Transverse colon (tissue), 4 donors: Measurements from ENCODE around the gene CREB3L4. TPM values are rescaled to one million over a fixed set of nuclear protein-coding genes. Genes with fewer than 3 reads are reported as not detected.
A peak's percentile ranks its signal among the peaks of the same experiment; 100 is the strongest.

Experiments
- DNase-seq: peaks from one replicate; pipeline ENCODE4 v3.0.0-alpha.2; 2019
- H3K27ac ChIP-seq, 4 donors: fragments of 200-600 bp; sonication (generic); 2 replicates each; pipeline ENCODE4 v1.5.1; 2016 to 2018; ENCODE audit warnings: inconsistent platforms in 4 of 4
- H3K27me3 ChIP-seq: fragments of 200-600 bp; sonication (generic); 2 replicates; pipeline ENCODE4 v1.5.1; 2017; ENCODE audit warnings: inconsistent platforms
- H3K36me3 ChIP-seq, 4 donors: fragments of 200-600 bp; sonication (generic); 2 replicates each; pipeline ENCODE4 v1.5.1; 2017 to 2019; ENCODE audit warnings: inconsistent platforms in 4 of 4
- H3K4me1 ChIP-seq, 4 donors: fragments of 200-600 bp; sonication (generic); 2 replicates each; pipeline ENCODE4 v1.5.1; 2017 to 2020; ENCODE audit warnings: inconsistent platforms in 4 of 4
- H3K4me3 ChIP-seq, 4 donors: fragments of 200-600 bp; sonication (generic); 1 replicate in 1 of 4; 2 replicates in 3 of 4; pipeline versions ENCODE4 v1.5.1 to v1.6.1; 2017 to 2019; ENCODE audit warnings: inconsistent platforms in 4 of 4
- H3K9me3 ChIP-seq, 2 donors: fragments of 200-600 bp; sonication (generic); 2 replicates each; pipeline ENCODE4 v1.5.1; 2017 to 2019; ENCODE audit warnings: inconsistent platforms in 2 of 2
- EP300 ChIP-seq: sonication (generic); formaldehyde crosslinking; IDR thresholded peaks from one replicate; pipeline ENCODE4 v1.6.1; 2017; ENCODE audit warnings: antibody characterized with exemption, low read depth
- POLR2A ChIP-seq: fragments of 450-650 bp; IDR thresholded peaks from one replicate; pipeline ENCODE4 v1.6.1; 2016; ENCODE audit warnings: antibody characterized with exemption, mild to moderate bottlenecking, moderate library complexity
- POLR2AphosphoS5 ChIP-seq, 3 donors: sonication (generic); formaldehyde crosslinking; IDR thresholded peaks; one replicate each; pipeline ENCODE4 v1.6.1; 2016; ENCODE audit warnings: antibody characterized with exemption in 3 of 3
- WGBS, 2 donors: methylation state at CpG; one replicate each; pipeline ENCODE4 v1.1.5; 2018; ENCODE audit warnings: low coverage in 1 of 2; 5-methylcytosine and 5-hydroxymethylcytosine counted together
- in situ Hi-C, 4 donors: fragments of 200-750 bp; cut with MboI; loops; one replicate each; pipeline versions ENCODE4 v1.15.0 to v1.15.1; 2017; ENCODE audit warnings: low sequenced_read_pairs in 3 of 4, low pct_ligation_motif_present in 1 of 4, low pct_unique_long_range_greater_than_20kb in 1 of 4
- intact Hi-C: fragments of 100-400 bp; cut with DNase I; formaldehyde crosslinking; loops from one replicate; pipeline ENCODE4 v1.15.1; 2023; ENCODE audit warnings: low total_unique reads
- total RNA-seq, 4 donors: library from RNA; depleted of rRNA; stranded (reverse); fragments of >200 nt; gene quantifications; one replicate each; pipeline ENCODE4 v1.1.0, GENCODE V29; 2016
- TF ChIP-seq, protein P1 (sequence below), 5 experiments: fragments of 200-600 bp in 3 of 5; fragments of 450-650 bp in 2 of 5; sonication (generic) in 3 of 5; IDR thresholded peaks; 1 replicate in 2 of 5; 2 replicates in 3 of 5; pipeline ENCODE4 v1.5.1; 2016 to 2017; ENCODE audit warnings: antibody characterized with exemption in 5 of 5, inconsistent platforms in 3 of 5, mild to moderate bottlenecking in 2 of 5, moderate library complexity in 1 of 5

Gene CREB3L4
- total RNA-seq, 4 donors from 2014 or later: 2.2 to 18.7 (median 11.6) TPM

DNA sequence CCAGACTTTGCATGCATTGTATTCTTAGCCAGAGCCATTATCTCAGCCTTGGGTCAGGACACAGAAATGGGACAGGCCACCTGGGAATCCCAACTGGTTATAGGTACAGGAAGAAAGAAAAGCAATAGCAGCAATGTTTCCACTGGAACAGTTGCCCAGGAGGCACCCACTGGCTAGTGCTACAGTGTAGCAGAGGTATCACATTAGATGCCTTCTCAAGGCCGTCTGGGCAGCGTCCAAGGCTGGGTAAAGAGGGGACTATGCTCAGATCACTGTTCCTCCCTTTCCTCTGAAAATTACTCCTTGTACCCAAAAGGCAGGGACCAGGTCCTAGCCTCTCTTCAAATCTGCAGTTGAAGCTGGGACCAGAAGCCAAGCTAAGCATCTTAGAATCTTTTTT is 2.6 kb downstream of the CREB3L4 start:
- H3K4me3 ChIP-seq: no peak overlapping the region
- in situ Hi-C loops: loop anchor here in 1 of 4 donors (25.0 kb wide), 1 partner anchor 308 kb away; the partner anchor contains the start of genes ILF2 and SNAPIN
- no peak overlapping the region for H3K27ac ChIP-seq
- H3K4me1 ChIP-seq: peaks cover 9 to 26% (median 17%) of the 10 kb centered on the region in 4 donors
- no peak for DNase-seq
- peaks cover 0 to 14% (median 6%) of the 10 kb centered on the region in 4 donors for H3K36me3 ChIP-seq
- intact Hi-C loops: no loop called here
- TF ChIP-seq POLR2A: no peak
- no peak for TF ChIP-seq EP300
- TF ChIP-seq, protein P1, sequence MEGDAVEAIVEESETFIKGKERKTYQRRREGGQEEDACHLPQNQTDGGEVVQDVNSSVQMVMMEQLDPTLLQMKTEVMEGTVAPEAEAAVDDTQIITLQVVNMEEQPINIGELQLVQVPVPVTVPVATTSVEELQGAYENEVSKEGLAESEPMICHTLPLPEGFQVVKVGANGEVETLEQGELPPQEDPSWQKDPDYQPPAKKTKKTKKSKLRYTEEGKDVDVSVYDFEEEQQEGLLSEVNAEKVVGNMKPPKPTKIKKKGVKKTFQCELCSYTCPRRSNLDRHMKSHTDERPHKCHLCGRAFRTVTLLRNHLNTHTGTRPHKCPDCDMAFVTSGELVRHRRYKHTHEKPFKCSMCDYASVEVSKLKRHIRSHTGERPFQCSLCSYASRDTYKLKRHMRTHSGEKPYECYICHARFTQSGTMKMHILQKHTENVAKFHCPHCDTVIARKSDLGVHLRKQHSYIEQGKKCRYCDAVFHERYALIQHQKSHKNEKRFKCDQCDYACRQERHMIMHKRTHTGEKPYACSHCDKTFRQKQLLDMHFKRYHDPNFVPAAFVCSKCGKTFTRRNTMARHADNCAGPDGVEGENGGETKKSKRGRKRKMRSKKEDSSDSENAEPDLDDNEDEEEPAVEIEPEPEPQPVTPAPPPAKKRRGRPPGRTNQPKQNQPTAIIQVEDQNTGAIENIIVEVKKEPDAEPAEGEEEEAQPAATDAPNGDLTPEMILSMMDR (IDR thresholded peaks at IDR 0.05): no peak
- no peak for TF ChIP-seq POLR2AphosphoS5 (IDR thresholded peaks at IDR 0.05)
- no peaks in the 10 kb centered on the region for H3K27me3 ChIP-seq
- no peaks in the 10 kb centered on the region for H3K9me3 ChIP-seq
- WGBS, 2 donors: 83 to 89% methylated on average over 2 of the region's 2 CpGs

DNA sequence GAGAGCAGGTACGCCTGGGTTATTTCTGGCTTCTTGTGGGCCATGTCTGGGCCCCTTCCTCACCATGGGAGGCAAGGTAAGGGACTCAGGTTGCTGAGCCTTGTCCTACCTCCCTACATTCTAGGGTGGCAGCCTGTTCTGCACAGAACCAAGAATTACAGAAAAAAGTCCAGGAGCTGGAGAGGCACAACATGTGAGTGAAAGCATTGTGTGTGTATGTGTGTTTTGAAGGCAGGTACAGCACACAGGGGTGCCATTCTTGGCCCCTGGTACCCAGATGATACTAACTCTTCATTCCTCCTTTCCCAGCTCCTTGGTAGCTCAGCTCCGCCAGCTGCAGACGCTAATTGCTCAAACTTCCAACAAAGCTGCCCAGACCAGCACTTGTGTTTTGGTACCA is 5.4 kb downstream of the CREB3L4 start:
- TF ChIP-seq POLR2AphosphoS5 (IDR thresholded peaks at IDR 0.05) (no peak), EP300 (no peak), POLR2A (no peak)
- TF ChIP-seq, protein P1 (IDR thresholded peaks at IDR 0.05): no peak
- Histone ChIP-seq H3K4me3 (no peak overlapping the region), H3K36me3 (peaks cover 0 to 20% (median 9%) of the 10 kb centered on the region in 4 donors), H3K4me1 (peaks cover 8 to 24% (median 15%) of the 10 kb centered on the region in 4 donors), H3K9me3 (no peaks in the 10 kb centered on the region), H3K27me3 (no peaks in the 10 kb centered on the region), H3K27ac (no peak overlapping the region)
- in situ Hi-C loops: loop anchor here in 1 of 4 donors (25.0 kb wide), 1 partner anchor 311 kb away; the partner anchor contains the start of genes ILF2 and SNAPIN
- intact Hi-C loops: no loop called here
- 94% methylated on average over 3 of the region's 3 CpGs; no CpG with 5 or more reads in 1 of the 2 donors for WGBS, 2 donors
- DNase-seq: no peak

DNA sequence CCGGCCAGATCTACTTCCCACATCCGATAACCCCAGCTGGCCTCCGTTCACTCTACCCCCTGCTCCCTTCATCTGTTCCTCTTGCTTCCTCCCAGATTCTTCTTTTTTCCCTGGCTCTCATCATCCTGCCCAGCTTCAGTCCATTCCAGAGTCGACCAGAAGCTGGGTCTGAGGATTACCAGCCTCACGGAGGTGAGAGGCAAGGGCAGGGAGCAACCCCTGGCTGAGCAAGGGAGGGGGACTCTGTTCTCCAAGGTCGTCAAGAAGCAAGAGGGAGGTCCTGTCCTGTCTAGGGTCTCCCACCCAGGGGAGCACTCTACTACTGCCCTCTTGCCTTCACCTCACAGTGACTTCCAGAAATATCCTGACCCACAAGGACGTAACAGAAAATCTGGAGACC is 5.8 kb downstream of the CREB3L4 start:
- 87 to 92% methylated on average over 3 to 7 of the region's 7 CpGs for WGBS, 2 donors
- TF ChIP-seq, protein P1 (IDR thresholded peaks at IDR 0.05): no peak
- TF ChIP-seq POLR2AphosphoS5 (IDR thresholded peaks at IDR 0.05) (no peak), EP300 (no peak), POLR2A (no peak)
- no peak for DNase-seq
- Histone ChIP-seq H3K4me3 (no peak overlapping the region), H3K4me1 (peaks cover 8 to 24% (median 17%) of the 10 kb centered on the region in 4 donors), H3K9me3 (no peaks in the 10 kb centered on the region), H3K27ac (no peak overlapping the region), H3K36me3 (peaks cover 0 to 20% (median 9%) of the 10 kb centered on the region in 4 donors), H3K27me3 (no peaks in the 10 kb centered on the region)
- in situ Hi-C loops (loop anchor here in 1 of 4 donors (25.0 kb wide), 1 partner anchor 311 kb away; the partner anchor contains the start of genes ILF2 and SNAPIN), intact Hi-C loops (no loop called here)

DNA sequence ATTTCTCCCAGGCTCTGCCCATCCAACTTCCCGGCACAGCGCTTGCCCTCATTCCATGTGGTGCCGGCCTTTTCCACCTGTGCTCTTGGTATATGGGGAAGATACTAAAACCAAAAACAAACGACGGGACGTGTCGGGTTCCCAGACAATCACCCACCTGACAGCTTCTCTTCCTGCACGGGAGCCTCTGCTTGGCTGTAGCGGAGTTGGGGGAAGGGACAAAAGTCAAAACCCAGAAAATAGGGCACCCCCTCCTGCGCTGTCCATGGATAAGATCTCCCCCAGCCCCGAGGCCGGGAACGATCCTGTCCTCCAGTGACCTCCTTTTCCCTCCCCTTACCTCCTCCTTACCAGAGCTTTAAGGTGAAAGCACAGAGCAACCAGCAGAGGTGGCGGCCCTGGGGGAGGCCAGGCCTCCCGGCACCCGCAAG is 9.1 kb downstream of the CREB3L4 start:
- H3K4me3 ChIP-seq: peak overlapping the region; percentile 80 to 99 (median 96)
- TF ChIP-seq, protein P1 (IDR thresholded peaks at IDR 0.05): no peak
- TF ChIP-seq EP300 (no peak), POLR2A (no peak), POLR2AphosphoS5 (IDR thresholded peaks at IDR 0.05) (no peak)
- H3K4me1 ChIP-seq: peaks cover 8 to 22% (median 18%) of the 10 kb centered on the region in 4 donors
- intact Hi-C loops (no loop called here), in situ Hi-C loops (loop anchor here (25.0 kb wide), 4 partner anchors 290 to 465 kb away; partner anchors contain the start of genes ILF2 (in 1 of the 4), NPR1 (in 1 of the 4), S100A3 (in 1 of the 4) and S100A4 (in 1 of the 4))
- 0% methylated on average over 15 of the region's 16 CpGs; no CpG with 5 or more reads in 1 of the 2 donors for WGBS, 2 donors
- DNase-seq: no peak
- no peaks in the 10 kb centered on the region for H3K27me3 ChIP-seq
- H3K36me3 ChIP-seq: peaks cover 0 to 20% (median 9%) of the 10 kb centered on the region in 4 donors
- no peaks in the 10 kb centered on the region for H3K9me3 ChIP-seq
- H3K27ac ChIP-seq: peak overlapping the region; percentile 94 to 99 (median 96)
